WTC11 (cell line): ENCODE results near the gene SYN1.

Experiments used
- ATF1 ChIP-seq: sonication (generic); formaldehyde crosslinking; IDR thresholded peaks from 2 replicates; pipeline ENCODE4 v1.8.1; 2023; ENCODE audit warnings: mild to moderate bottlenecking, moderate library complexity, missing genetic modification reagents
- CTCF ChIP-seq: fragments of 200-600 bp; IDR thresholded peaks from 2 replicates; pipeline ENCODE4 v1.8.0; 2022; ENCODE audit warnings: antibody characterized with exemption
- ESRRA ChIP-seq: sonication (generic); formaldehyde crosslinking; IDR thresholded peaks from 2 replicates; pipeline ENCODE4 v1.8.1; 2022; ENCODE audit warnings: mild to moderate bottlenecking, missing genetic modification reagents, borderline replicate concordance
- GTF2I ChIP-seq: fragments of 250-450 bp; sonication (Bioruptor Pico); conservative IDR thresholded peaks from 2 replicates; pipeline ENCODE4 v1.4.0; 2021; ENCODE audit warnings: mild to moderate bottlenecking
- IRF1 ChIP-seq: sonication (generic); formaldehyde crosslinking; IDR thresholded peaks from 2 replicates; pipeline ENCODE4 v1.8.0; 2023; ENCODE audit warnings: missing genetic modification reagents
- NFE2L1 ChIP-seq: sonication (generic); formaldehyde crosslinking; IDR thresholded peaks from 2 replicates; pipeline ENCODE4 v1.8.1; 2023; ENCODE audit warnings: missing genetic modification reagents
- SP1 ChIP-seq: sonication (generic); formaldehyde crosslinking; conservative IDR thresholded peaks from 2 replicates; pipeline ENCODE4 v1.8.1; 2022; ENCODE audit warnings: missing genetic modification reagents
- USF2 ChIP-seq: sonication (generic); formaldehyde crosslinking; IDR thresholded peaks from 2 replicates; pipeline ENCODE4 v1.8.1; 2023; ENCODE audit warnings: mild to moderate bottlenecking, missing genetic modification reagents, moderate library complexity
- ZBTB21 ChIP-seq: sonication (generic); formaldehyde crosslinking; IDR thresholded peaks from 2 replicates; pipeline ENCODE4 v1.8.1; 2023; ENCODE audit warnings: mild to moderate bottlenecking, missing genetic modification reagents, borderline replicate concordance
- ZNF121 ChIP-seq: sonication (generic); formaldehyde crosslinking; IDR thresholded peaks from 2 replicates; pipeline ENCODE4 v1.8.0; 2023; ENCODE audit warnings: missing genetic modification reagents
- ZNF263 ChIP-seq: sonication (generic); formaldehyde crosslinking; IDR thresholded peaks from 2 replicates; pipeline ENCODE4 v1.8.1; 2022; ENCODE audit warnings: low read depth, mild to moderate bottlenecking, moderate library complexity, missing genetic modification reagents
- ZNF396 ChIP-seq: fragments of 250-450 bp; sonication (Bioruptor Pico); IDR thresholded peaks from 2 replicates; pipeline ENCODE4 v1.8.0; 2021; ENCODE audit warnings: mild to moderate bottlenecking, moderate library complexity, borderline replicate concordance

- TF ChIP-seq ZBTB21 (no peak), NFE2L1 (CRISPR knock-in tag) (no peak), CTCF (no peak), IRF1 (CRISPR knock-in tag) (no peak), ATF1 (CRISPR knock-in tag) (no peak), ZNF263 (CRISPR knock-in tag) (no peak), SP1 (CRISPR knock-in tag) (no peak), GTF2I (CRISPR knock-in tag) (no peak), ESRRA (CRISPR knock-in tag) (no peak), ZNF121 (CRISPR knock-in tag) (no peak), ZNF396 (CRISPR knock-in tag) (no peak), USF2 (CRISPR knock-in tag) (no peak)
Measured at GRCh38 chrX:47633689-47634590, 14.3 kb upstream of the SYN1 start.
